Medulla oblongata (tissue), 1 donor: ENCODE measurements around the gene OBI1.

Source experiments
- DNase-seq: peaks from one replicate; pipeline ENCODE4 v3.0.0-alpha.2; 2015; ENCODE audit errors: extremely low spot score

The OBI1 gene

GRCh38 chr13:78602561-78603239 lies 56.3 kb downstream of the OBI1 start:
- DNase-seq = no peak

- DNase-seq = no peak
Measured at GRCh38 chr13:78601874-78602560, 56.9 kb downstream of the OBI1 start.

- no peak for DNase-seq
Measured at GRCh38 chr13:78601124-78601873, 57.7 kb downstream of the OBI1 start.

GRCh38 chr13:78600280-78600883 lies 58.6 kb downstream of the OBI1 start:
- DNase-seq = no peak

GRCh38 chr13:78599645-78600279 lies 59.2 kb downstream of the OBI1 start:
- DNase-seq = no peak

GRCh38 chr13:78598966-78599644 lies 59.9 kb downstream of the OBI1 start:
- DNase-seq = no peak

- DNase-seq = no peak
Measured at GRCh38 chr13:78598116-78598781, 60.7 kb downstream of the OBI1 start.

- no peak for DNase-seq
Measured at GRCh38 chr13:78597602-78597932, 61.4 kb downstream of the OBI1 start.

- DNase-seq = no peak
Measured at GRCh38 chr13:78596736-78597601, 62.0 kb downstream of the OBI1 start.

GRCh38 chr13:78596399-78596735 lies 62.6 kb downstream of the OBI1 start:
- no peak for DNase-seq

GRCh38 chr13:78595495-78596398 lies 63.2 kb downstream of the OBI1 start:
- DNase-seq = no peak

GRCh38 chr13:78594456-78594975 lies 64.4 kb downstream of the OBI1 start:
- DNase-seq = no peak

- DNase-seq = no peak
Measured at GRCh38 chr13:78593652-78594455, 65.1 kb downstream of the OBI1 start.

GRCh38 chr13:78593129-78593528 lies 65.8 kb downstream of the OBI1 start:
- no peak for DNase-seq

- DNase-seq = no peak
Measured at GRCh38 chr13:78592584-78592983, 66.4 kb downstream of the OBI1 start.

- no peak for DNase-seq
Measured at GRCh38 chr13:78589206-78589605, 69.7 kb downstream of the OBI1 start.

GRCh38 chr13:78587395-78587794 lies 71.6 kb downstream of the OBI1 start:
- DNase-seq = no peak

- no peak for DNase-seq
Measured at GRCh38 chr13:78586706-78587105, 72.2 kb downstream of the OBI1 start.
